OCI-LY7 (cell line): Measurements from ENCODE around the gene CERS6. TPM values are rescaled to one million over a fixed set of nuclear protein-coding genes. Genes with fewer than 3 reads are reported as not detected.

Experiments used
- BruUV-seq: library from RNA; stranded (reverse); fragments of 400-500 nt; replicated peaks from 2 replicates; lab custom pipeline; 2021; lab: Mats Ljungman, UMichigan
- CTCF ChIA-PET: fragments of 300-600 bp; sonication (Branson Sonifier 250); formaldehyde crosslinking; loops from one replicate; lab custom pipeline; 2022; ENCODE audit warnings: antibody characterized with exemption; ENCODE audit not compliant: unreplicated experiment; lab: Charles Lee
- POLR2A ChIA-PET: fragments of 300-600 bp; sonication (Branson Sonifier 250); formaldehyde crosslinking; loops from one replicate; lab custom pipeline; 2022; ENCODE audit warnings: antibody characterized with exemption; lab: Charles Lee
- DNase-seq: peaks from one replicate; pipeline ENCODE4 v3.0.0-alpha.2; 2015; ENCODE audit warnings: low spot score
- H2AFZ ChIP-seq: fragments of 200-600 bp; sonication (generic), shearing (Covaris generic); 2 replicates; pipeline ENCODE4 v1.6.1; 2014; ENCODE audit warnings: mild to moderate bottlenecking, antibody characterized with exemption, low read length, moderate library complexity
- H3K27ac ChIP-seq: fragments of 200-600 bp; sonication (generic); 2 replicates; pipeline ENCODE4 v1.5.1; 2014; ENCODE audit warnings: mixed run types, low read depth, mild to moderate bottlenecking, moderate library complexity, low read length, inconsistent platforms; ENCODE audit not compliant: poor library complexity, severe bottlenecking
- H3K36me3 ChIP-seq: fragments of 200-600 bp; sonication (generic); 2 replicates; pipeline ENCODE4 v1.6.1; 2014; ENCODE audit warnings: mild to moderate bottlenecking, antibody characterized with exemption, low read length, moderate library complexity, mixed read lengths; ENCODE audit not compliant: insufficient read depth
- H3K4me1 ChIP-seq: fragments of 200-600 bp; sonication (generic); 2 replicates; pipeline ENCODE4 v1.5.1; 2014; ENCODE audit warnings: mild to moderate bottlenecking, low read length; ENCODE audit not compliant: insufficient read depth, poor library complexity, severe bottlenecking
- H3K4me2 ChIP-seq: fragments of 200-600 bp; sonication (generic); 2 replicates; pipeline ENCODE4 v1.6.1; 2014; ENCODE audit warnings: mild to moderate bottlenecking, low read length
- H3K4me3 ChIP-seq: fragments of 200-600 bp; sonication (generic); 2 replicates; pipeline ENCODE4 v1.5.1; 2014; ENCODE audit warnings: mild to moderate bottlenecking, low read depth, low read length; ENCODE audit not compliant: poor library complexity, severe bottlenecking
- H3K79me2 ChIP-seq: fragments of 200-600 bp; sonication (generic); 2 replicates; pipeline ENCODE4 v1.6.1; 2016; ENCODE audit warnings: low read depth, mild to moderate bottlenecking, low read length, moderate library complexity, mixed read lengths; ENCODE audit not compliant: insufficient read depth
- H3K9me2 ChIP-seq: fragments of 200-600 bp; sonication (generic); 2 replicates; pipeline ENCODE4 v1.6.1; 2016; ENCODE audit warnings: mild to moderate bottlenecking, low read length, mixed read lengths; ENCODE audit not compliant: insufficient read depth
- H3K9me3 ChIP-seq: fragments of 200-600 bp; sonication (generic); 2 replicates; pipeline ENCODE4 v1.6.1; 2014; ENCODE audit warnings: mild to moderate bottlenecking, mixed run types, low read length, mixed read lengths
- H4K20me1 ChIP-seq: fragments of 200-600 bp; sonication (generic); 2 replicates; pipeline ENCODE4 v1.6.1; 2014; ENCODE audit warnings: mild to moderate bottlenecking, antibody characterized with exemption, low read length, moderate library complexity, mixed read lengths; ENCODE audit not compliant: insufficient read depth
- CTCF ChIP-seq: fragments of 200-600 bp; sonication (generic); conservative IDR thresholded peaks from 2 replicates; pipeline ENCODE4 v1.5.1; 2014; ENCODE audit warnings: mild to moderate bottlenecking, antibody characterized with exemption, low read length, moderate library complexity, mixed read lengths
- EZH2phosphoT487 ChIP-seq: fragments of 200-600 bp; sonication (generic); IDR thresholded peaks from 2 replicates; pipeline ENCODE4 v1.6.1; 2018; ENCODE audit warnings: low read depth, borderline replicate concordance, mild to moderate bottlenecking, mixed run types, antibody characterized with exemption, low read length, moderate library complexity, mixed read lengths
- intact Hi-C: fragments of 100-400 bp; cut with micrococcal nuclease; formaldehyde crosslinking; loops from one replicate; pipeline ENCODE4 v1.10.0; 2022; ENCODE audit not compliant: unreplicated experiment
- total RNA-seq, 2 experiments: library from RNA; depleted of rRNA in 1 of 2; stranded (reverse); fragments of >200 nt in 1 of 2; shearing (Covaris generic) in 1 of 2; gene quantifications; 2 replicates each; pipeline ENCODE4 v1.2.3, GENCODE V29; 2014 to 2022

Gene CERS6
- total RNA-seq, 2 experiments from 2014 or later, result 0.04 TPM; not detected in 1

GRCh38 chr2:168671932-168672331 is 215.9 kb downstream of the CERS6 start:
- CTCF ChIA-PET, result no interaction called here
- no peaks in the 10 kb centered on the region for H3K9me3 ChIP-seq
- H3K4me1 ChIP-seq, result no peaks in the 10 kb centered on the region
- POLR2A ChIA-PET, result interaction anchor here (0.8 to 0.9 kb wide), 2 partner anchors 15 to 20 kb away, joined by 3 read pairs; no protein-coding TSS in a partner anchor
- H3K9me2 ChIP-seq, result no peaks in the 10 kb centered on the region
- DNase-seq, result no peak
- H2AFZ ChIP-seq, result no peak overlapping the region
- no peak overlapping the region for H3K27ac ChIP-seq
- no peak overlapping the region for H3K4me2 ChIP-seq
- no TSS peak for BruUV-seq
- intact Hi-C loops, result no loop called here
- H3K36me3 ChIP-seq, result no peaks in the 10 kb centered on the region
- no peak for TF ChIP-seq CTCF
- no peak for TF ChIP-seq EZH2phosphoT487
- H4K20me1 ChIP-seq, result no peaks in the 10 kb centered on the region
- H3K79me2 ChIP-seq, result no peaks in the 10 kb centered on the region
- H3K4me3 ChIP-seq, result no peak overlapping the region

- intact Hi-C loops, result no loop called here
Observed at GRCh38 chr2:168673265-168674189, 217.5 kb downstream of the CERS6 start.

More at GRCh38 chr2:168673265-168674189, 217.5 kb downstream of the CERS6 start:
- Histone ChIP-seq H3K4me3 (no peak overlapping the region), H3K4me1 (no peaks in the 10 kb centered on the region), H3K27ac (no peak overlapping the region), H2AFZ (no peak overlapping the region), H3K36me3 (no peaks in the 10 kb centered on the region), H3K79me2 (no peaks in the 10 kb centered on the region), H3K4me2 (no peak overlapping the region), H4K20me1 (no peaks in the 10 kb centered on the region), H3K9me3 (no peaks in the 10 kb centered on the region), H3K9me2 (no peaks in the 10 kb centered on the region)
- no peak for DNase-seq
- ChIA-PET POLR2A (no interaction called here), CTCF (no interaction called here)
- no peak for TF ChIP-seq EZH2phosphoT487
- no peak for TF ChIP-seq CTCF
- BruUV-seq, result no TSS peak
